Activated effector memory CD4-positive, alpha-beta T cell treated with anti-CD3 and anti-CD28 coated beads, Interleukin-2, amount 50 U/mL, for 16 hours (primary cell): ENCODE results near the gene PUM1.
A peak's percentile ranks its signal among the peaks of the same experiment; 100 is the strongest.

Source experiments
- DNase-seq: peaks from one replicate; pipeline ENCODE4 v3.0.0-alpha.2; 2020

Gene PUM1

DNA sequence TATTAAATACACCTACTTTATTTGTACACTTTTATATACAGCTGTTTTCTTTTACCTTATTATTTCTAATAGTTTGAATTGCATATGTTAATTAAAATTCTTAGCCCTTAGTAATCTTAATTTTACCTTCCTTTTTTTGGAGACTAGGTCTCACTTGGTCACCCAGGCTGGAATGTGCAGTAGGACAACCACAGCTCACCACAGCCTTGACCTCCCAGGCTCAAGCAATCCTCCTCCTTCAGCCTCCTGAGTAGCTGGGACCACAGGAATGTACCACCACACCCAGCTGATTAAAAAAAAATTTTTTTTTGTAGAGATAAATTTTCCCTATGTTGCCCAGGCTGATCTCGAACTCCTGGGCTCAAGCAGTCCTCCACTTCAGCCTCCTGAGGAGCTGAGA is 141.9 kb downstream of the PUM1 start:
- DNase-seq: no peak

DNA sequence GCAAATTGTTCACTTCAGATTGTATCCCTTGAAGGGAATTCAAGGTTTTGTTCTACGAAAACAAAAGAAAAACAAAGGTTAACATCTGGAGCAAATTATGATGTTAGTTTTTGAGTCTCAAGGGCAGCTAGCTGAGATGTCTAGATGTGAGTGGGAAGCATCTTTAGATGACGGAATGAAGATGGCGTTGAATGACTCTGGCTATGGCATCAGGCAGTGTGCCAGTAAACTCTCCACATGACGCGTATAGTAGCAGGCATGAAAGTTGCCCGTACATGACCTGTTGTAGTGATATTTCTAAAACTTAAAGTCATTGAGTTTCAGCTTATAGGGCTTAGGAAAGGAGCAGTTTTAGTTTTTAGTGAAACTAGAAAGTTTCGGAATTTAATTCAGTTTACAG is 144.7 kb downstream of the PUM1 start:
- no peak for DNase-seq

DNA sequence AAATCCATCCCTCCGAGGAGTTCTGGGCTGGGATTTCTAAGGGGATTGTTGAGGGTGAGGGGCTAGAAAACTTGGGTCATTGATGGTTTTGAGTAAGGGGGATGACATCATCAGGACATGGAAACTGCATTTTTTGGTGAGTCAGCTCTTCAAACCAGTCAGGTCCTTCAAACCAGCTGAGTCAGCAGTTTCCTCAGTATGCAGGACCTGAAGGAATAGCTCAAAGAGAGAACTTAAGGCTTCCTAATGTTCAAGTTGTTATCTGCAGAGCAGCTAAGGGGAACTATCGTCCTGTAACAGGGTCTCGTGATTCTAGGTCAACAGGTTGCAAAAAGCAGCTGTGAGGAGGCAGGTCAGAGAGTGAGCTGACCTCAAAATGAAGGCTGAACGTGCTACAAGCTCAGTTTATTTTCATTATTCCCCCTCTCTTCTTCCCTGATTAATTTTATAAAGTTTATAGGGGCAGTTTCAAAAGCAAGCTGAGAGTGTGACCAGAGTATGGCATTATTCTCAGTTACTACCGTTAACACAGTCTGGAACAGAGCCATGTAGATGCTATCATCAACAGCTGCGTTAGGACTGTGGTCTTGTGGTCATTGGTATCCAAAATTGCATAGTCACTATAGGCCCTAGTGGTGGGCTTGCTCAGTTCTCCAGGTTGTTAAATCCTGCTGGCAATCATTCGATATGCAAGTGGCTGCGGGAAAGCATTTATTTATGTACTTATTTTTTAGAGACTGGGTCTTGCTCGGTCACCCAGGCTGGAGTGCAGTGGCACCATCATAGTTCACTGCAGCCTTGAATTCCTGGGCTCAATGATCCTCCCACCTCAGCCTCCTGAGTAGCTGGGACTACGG is 146.3 kb downstream of the PUM1 start:
- no peak for DNase-seq

DNA sequence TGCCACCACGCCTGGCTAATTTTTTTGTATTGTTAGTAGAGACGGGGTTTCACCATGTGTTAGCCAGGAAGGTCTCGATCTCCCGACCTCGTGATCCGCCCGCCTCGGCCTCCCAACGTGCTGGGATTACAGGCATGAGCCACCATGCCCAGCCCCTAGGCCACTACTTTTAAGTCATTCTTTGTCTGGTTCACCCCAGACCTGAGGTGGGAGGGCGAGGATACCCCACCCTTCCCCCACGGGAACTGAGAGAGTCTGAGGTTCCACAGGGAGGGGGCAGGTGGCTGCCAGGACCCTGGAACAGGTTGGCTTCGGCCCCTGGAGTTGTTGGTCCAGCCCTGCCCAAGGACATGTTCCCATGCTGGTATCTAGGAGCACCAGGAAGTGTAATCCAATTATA is 149.2 kb downstream of the PUM1 start:
- peak; percentile 27 for DNase-seq

DNA sequence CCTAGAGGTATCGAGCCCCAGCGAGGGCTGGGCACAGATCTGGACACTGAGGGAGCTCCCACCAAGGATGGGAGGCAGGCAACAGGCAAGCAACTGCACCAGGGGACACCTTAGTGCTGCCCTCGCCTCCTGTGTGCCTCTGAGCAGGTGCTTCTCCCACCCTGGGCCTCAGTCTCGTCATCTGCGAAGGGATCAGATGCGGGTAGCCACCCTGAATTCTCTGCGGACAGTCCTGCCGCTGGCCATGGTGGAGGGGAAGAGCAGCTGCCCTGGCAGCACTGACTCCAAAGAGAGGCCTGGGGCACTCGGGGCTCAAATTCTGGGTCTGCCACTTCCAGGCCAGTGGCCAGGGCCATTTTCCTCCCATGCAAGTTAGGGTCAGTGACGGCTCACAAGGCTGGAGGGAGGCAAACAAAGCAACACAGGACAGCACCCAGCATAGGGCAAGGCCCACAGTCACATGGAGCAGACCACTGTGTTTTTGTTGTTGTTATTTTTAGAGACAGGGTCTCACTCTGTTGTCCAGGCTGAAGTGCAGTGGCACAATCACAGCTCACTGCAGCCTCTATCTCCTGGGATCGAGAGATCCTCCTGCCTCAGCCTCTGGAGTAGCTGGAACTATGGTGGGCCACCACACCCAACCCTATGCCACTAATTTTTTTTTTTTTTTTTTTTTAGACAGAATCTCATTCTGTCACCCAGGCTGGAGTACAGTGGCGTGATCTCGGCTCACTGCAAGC is 149.9 kb downstream of the PUM1 start:
- no peak for DNase-seq

DNA sequence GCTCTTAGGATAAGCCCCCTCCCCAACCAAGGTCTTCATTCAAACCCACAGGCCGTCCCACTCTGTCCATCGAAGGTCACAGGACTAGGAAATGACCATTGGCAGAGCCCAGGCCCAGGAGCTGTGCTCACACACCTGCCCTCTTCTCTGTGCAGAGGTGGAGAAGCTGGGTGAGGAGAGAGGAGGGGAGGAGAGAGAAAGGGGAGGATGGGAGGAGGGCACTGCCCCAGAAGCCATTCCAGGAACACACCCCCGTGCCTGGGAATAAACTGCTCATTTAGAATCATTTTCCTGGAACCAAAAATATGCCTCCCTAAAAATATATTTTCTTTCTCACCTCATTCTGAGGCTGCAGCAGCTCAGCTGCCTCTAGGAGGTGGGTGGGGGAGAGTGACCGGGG is 150.6 kb downstream of the PUM1 start:
- no peak for DNase-seq

DNA sequence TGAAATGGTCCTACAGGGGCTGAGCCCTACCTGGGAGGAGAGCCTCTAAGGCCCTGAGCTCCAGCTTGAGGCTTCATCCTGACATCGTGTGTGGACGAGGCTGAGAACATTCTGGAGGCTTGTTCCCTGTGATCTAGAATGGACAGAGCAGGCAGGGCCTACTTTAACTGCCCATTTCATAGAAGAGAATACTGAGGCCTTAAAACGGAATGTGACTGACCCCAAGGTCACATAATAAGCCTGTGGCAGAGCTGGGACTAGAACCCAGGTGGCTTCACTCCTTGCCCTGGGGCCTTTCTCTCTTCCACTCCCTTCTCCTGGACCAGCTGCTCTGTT is 151.0 kb downstream of the PUM1 start:
- no peak for DNase-seq

DNA sequence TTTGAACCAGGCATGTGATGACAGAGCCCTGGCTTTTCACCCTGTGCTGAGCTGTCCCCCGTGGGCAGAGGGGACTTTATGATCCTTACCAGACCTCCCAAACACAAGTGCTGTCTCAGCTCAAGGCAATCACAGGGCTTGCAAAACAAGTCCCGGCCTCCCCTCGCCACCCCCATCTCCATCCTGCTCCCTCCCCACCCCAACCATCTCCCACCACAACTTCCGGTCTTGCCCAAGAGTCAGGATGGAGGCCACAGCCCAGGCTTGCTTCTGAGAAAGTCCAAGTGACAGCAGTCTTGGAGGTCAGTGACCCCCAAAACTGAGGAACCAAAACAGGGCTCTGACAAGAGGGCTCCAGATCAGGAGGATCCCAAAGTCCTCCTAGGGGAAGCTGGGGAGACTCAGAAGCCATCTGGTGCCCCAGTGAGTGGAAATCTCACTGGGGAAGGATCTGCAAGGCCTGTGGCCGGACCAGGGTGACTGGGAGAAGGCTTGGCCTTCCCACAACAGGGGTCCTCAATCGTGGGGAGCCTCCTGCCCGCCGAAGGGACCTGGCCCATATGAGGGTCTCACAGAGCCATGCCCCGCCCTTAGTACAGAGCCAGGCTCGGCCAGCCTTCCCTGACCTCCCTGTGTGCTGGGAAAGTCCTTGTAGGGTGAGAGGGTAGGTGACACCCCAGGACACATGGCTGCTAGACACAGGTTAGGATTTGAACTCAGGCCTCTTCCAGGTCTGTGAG is 152.4 kb downstream of the PUM1 start:
- no peak for DNase-seq

DNA sequence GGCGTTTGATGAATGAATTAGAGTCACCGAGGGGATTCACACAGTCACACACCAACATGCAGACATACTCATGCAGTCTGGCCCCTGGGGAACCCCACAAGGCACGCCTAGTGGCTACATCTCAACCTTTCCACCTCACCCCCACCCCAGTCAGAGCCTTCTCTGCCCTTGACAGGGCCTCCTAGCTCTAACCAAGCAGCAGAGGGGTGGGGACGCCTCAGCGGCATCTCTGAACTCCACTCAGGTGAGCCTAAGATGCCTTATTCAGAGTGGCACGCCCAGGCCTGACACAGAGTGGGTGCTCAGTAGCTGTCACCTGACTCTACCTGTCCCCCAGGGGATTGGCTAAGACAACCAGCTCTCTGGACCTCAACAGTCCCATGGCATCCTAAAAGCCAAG is 153.3 kb downstream of the PUM1 start:
- DNase-seq: no peak

DNA sequence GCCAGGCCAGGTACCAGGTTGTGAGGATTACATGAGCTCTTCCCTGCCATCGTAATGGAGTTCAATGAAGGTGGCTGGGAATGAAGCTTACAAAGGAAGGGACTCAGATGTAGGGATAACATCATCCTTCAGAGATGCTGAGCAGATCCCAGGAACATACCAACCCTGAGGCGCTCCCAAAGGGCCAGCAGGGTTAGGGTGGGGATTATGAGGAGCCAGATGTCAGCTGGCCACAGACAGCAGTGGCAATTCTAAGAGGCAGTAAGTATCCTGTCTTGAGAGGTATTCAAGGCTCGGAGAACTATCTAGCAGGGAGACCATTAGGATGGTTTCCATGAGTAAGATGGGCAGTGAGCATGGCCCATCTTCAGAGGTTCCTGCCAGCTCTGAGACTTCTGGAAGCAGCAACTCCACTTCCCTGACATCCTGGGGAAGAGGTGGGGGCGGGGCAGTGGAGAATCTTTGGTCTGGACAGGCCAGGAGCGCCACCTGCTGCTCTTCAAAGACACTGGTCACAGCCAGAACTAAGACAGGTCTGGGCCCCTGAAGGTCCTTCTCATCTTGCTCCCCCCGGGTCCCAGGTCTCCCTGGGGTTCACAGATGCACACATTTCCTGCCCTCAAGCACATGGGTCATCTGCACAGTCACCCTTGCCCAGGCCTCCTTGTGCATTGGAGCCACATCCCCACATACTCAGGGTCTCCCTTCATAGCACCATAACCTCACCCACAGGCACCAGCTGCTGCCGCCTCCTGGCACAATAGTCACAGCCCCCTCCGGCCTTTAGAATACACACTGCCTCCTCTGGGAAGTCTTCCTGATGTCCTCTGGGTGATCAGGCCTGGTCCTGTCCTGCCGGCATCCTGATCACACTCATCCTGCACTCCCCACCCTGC is 154.2 kb downstream of the PUM1 start:
- peak; percentile 80 for DNase-seq

DNA sequence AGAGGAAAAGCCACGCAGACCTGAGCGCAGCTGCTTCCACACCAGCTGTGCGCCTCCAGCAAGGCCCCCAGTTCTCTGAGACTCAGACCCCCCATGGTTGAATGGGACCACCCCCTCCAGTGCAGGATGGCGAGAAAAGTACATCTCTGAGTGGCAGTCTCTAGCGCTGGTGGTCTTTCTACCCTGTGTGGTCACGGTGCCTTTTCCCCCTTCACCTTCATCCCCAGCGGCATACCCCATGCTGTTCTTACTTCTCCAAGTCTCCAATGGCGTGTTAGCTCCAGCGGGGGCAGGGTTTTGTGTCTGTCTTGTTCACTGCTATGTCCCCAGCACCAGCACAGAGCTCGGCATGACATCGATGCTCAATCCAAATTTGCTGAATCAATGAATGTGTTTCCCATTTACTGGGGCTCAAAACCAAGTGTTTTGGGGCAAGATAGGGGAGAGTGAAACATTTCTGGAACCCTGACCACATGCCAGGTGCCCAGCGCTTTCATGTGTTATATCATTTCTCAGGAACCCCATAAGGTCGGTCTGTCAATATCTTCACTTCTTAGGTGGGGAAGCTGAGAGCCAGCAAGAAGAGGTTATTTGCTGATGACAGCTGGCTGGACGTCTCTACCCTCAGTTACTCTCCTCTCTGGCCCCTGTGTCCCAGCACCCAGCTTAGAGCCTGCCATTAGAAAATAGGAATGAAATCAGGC is 156.0 kb downstream of the PUM1 start:
- no peak for DNase-seq

DNA sequence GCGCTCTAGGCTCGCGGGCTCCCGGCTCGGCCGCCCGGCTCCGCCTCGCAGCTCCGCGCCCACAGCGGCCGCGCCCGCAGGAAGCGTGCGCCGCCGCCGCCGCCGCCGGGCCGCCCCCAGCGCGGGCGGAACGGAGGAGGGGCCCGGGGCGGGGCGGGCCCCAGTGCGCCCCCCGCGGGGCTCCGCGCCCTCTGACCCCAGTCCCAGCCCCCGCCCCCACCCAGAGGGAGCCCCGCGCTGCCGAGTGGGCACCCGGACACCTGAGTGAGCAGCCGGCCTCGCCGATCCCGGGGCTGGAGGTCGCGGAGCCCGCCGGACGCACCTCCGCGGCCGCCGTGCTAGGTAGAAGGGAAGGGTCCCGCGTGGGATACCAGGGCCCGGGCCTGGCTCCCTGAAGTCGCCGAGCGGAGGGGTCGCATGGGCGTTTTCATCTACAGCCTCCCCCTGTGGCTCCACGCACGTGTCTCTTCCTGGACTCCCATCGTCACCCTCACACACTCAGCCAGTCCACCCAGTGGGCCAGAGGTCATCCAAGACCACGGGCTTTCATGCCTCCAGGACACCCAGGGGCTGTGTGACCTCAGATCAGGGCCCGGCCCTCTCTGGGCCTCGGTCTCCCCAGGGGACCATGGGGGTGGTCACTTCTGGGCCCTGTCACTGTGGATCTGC is 156.7 kb downstream of the PUM1 start, which contains the start of gene SDC3:
TSS of gene SDC3 (minus strand) at position 63 of the 669 bp plus-strand sequence. CDS start 172 bp downstream, outside the sequence.
- no peak for DNase-seq

DNA sequence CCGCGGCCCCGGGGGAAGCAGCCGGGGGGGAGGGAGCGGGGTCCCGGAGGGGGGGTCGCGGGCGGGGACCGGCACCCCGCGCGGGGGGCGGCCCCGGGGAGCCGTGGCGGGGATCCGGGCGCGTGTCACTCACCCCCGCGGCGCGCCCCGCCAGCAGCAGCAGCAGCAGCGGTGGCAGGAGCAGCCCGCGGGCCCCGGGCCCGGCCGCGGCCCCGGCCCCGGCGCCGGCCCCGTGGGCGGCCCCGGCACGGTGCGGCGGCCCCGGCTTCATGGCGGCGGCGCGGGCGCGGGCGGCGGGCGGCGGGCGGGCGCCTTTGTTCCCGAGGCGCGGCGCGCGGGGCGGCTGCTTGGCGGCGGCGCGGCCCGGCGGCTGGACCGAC is 157.2 kb downstream of the PUM1 start:
- DNase-seq: no peak

DNA sequence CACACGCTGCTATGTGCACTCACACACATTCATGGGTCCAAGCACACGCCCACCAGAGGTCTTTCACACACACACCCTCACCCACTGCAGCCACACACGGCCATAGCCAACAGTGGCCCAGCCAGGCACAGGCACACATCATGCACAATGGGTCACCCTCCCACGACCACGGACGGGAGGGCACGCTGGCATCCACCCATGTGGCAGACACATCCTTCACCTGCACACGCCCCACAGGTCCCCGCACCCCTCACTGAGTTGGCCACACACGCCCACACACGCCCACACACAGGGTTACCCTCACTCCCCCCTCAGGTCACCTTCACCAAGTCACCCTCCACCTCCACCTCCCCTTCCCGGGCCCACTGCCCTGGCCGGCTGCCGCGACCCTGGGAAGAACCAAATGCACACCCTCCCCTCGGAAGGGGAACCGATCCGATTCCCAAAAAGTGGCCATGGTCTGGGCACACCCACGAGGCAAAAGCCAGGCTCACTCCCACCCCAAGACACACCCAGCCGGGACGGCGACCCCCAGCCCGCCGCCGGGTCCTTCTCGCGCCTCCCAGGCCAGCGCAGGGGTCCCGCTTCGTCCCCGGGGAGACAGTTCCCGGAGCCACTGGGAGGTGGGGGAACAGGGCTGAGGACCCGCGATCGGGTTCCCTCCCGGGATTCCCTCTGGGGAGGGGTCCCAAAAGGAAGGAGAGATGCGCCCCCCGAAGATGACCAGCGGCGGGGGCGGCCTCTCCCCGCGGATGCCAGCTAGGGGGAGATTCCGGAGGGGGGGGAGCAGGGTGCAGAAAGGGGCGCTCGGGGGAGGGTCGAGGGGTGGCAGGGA is 157.8 kb downstream of the PUM1 start:
- no peak for DNase-seq

DNA sequence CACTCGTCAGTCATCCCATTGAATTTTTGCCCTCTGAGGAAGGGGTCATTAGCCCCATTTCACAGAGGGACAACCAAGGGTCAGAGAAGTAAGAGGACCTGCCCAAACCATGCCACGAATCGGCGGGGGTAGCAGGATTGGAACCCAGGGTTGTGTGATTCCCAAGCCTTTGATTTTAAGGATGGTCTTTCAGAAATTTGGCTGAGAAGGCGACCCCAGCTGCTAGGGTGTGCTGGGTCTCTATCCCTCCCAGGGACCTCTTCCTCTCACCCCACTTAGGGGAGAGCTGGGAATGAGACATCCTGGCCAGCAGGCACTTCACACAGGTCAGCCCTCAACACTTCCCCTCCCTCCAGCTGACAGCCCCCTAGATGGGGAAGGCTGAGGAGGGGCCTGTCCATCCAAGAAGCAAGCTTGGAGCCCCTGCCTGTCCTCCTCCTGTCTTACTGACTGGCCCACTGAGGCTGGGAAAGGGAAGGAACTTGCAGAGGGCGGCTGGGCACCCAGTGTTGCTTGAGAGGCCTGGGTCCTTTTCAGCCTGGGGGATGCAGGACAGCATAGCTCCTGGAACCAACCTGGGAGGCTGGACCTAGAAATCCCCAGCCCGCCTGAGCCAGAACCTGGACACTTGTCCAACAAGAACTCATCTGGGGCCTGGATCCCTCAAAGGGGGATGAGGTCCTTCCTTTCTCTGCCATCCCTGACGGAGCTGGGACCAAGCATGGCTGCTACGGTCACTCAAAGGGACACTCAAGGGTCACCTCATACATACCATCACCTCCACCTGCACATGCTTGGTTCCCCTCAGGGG is 158.7 kb downstream of the PUM1 start:
- no peak for DNase-seq

DNA sequence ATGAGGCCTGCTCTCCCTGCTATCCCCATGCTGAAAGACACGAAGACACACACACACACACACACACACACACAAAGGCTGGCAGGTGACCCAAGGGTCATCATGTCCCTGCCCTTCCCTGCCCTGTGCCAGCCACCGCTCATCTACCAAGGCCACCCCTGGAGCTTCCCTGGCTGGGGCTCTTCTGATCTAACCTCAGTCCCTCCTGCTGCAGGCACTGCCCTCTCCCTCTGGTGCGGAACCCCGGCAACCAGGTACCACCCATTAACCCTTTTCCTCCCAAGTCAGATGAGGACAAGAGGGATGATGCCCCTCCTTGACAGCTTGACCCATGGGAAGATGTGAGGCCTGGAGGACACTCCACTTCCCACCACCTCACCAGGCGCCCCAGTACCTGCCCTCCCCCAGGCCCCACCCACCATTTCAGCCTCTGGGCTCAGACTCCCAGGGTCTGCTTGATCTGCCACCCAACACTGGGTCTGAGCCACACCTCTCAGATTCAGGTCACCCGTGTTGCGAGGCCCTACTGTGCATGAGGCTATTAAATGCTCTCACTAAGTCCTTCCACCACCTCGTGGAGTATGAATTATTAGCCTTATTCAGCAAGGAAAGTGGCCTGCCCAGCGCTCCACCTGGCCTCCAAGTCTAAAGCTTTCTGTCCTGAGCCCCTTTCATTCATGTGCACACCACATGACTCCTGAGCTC is 159.4 kb downstream of the PUM1 start:
- DNase-seq: no peak

DNA sequence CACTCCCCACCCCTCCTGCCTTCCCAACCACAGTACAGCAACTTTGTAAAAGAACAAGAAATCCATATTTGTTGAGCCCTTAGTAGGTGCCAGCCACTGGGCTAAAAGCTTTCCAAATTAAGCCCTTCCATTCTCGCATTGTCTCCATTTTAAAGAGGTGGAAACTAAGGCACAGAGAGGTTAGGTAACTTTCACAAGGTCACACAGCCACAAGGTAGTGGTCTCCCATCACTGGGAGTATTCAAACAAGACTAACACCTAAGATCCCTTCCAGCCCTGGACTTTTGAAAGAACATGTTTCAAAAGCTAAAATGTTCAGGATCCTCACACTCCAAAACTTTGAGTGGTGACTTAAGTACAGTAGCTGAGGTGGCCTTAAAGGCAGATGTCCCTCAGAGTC is 160.1 kb downstream of the PUM1 start:
- DNase-seq: no peak

DNA sequence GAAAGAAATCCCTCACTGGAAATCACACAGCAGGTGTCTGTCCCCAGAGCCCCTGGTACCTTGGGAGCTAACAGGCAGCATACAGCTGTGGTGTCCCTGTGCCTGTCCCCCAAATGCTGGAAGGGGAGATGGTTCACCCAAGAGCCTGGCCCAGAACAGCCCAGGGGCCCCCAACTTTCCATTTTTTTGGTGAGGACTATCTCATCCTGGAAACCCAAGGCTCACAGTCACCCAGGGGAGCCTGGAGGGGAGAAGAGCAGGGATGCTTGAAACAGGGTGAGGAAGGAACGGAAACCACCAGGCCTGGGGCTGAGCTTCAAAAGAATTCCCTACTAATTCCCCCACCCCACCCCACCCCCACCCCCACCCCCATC is 160.6 kb downstream of the PUM1 start:
- DNase-seq: no peak
